ENCODE results near the gene C12orf56. TPM values are rescaled to one million over a fixed set of nuclear protein-coding genes. Genes with fewer than 3 reads are reported as not detected.
"Not testable (repeated sequence)": the region's sequence is repeated elsewhere in the genome, so short reads cannot be mapped to it uniquely, and the experiment has no call there.

The C12orf56 gene
- polyA plus RNA-seq, 1 donor (not counting 4 experiments of a cell fraction or from before 2014, with no cell fraction given) = 0.14 TPM

DNA sequence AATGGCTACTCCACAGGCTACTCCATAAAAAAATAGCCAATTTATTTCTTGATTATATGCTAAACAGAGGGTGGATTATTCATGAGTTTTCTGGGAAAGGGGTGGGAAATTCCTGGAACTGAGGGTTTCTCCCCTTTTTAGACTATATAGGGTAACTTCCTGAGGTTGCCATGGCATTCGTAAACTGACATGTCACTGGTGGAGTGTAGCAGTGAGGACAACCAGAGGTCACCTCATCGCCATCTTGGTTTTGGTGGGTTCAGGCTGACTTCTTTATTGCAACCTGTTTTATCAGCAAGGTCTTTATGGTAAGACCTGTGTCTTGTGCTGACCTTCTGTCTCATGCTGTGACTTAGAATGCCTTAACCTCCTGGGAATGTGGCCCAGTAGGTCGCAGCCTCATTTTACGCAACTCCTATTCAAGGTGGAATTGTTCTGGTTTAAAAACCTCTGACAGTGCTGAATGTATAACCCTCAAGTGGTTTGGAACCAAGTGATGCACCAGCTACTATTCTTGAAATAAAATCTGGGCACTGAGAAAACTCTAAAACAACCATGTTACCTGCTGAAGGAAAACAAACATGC, 27.7 kb downstream of the C12orf56 start:
- Histone ChIP-seq H4K20me1 (ENCODE audit: control insufficient read depth, extremely low read depth, insufficient read depth, low read length) (no peaks in the 10 kb centered on the region), H3K9ac (ENCODE audit: control insufficient read depth, extremely low read depth, insufficient read depth, low read length) (no peak overlapping the region), H3K4me2 (ENCODE audit: control insufficient read depth, extremely low read depth, insufficient read depth, low read depth, low read length) (no peak overlapping the region), H3K9me1 (ENCODE audit: control insufficient read depth, extremely low read depth, insufficient read depth, low read length) (no peaks in the 10 kb centered on the region), H3K4me3 (ENCODE audit: control insufficient read depth in 2 of 3, extremely low read depth in 1 of 3, insufficient read depth in 2 of 3, low read depth in 1 of 3, low read length in 3 of 3) (no peak overlapping the region), H3K9me3 (ENCODE audit: control insufficient read depth, low read depth, low read length) (no peaks in the 10 kb centered on the region), H3K36me3 (ENCODE audit: control insufficient read depth in 2 of 2, extremely low read depth in 1 of 2, insufficient read depth in 2 of 2, low read length in 2 of 2) (no peaks in the 10 kb centered on the region), H2AFZ (ENCODE audit: control insufficient read depth, low read length) (no peak overlapping the region), H3K4me1 (ENCODE audit: control insufficient read depth, extremely low read depth, insufficient read depth, low read length) (no peaks in the 10 kb centered on the region), H3K27me3 (ENCODE audit: control insufficient read depth, extremely low read depth, insufficient read depth, low read length) (no peaks in the 10 kb centered on the region), H3K79me2 (ENCODE audit: control insufficient read depth, insufficient read depth, low read length) (no peaks in the 10 kb centered on the region), H3K27ac (ENCODE audit: control insufficient read depth, insufficient read depth, low read length) (no peak overlapping the region)
- FAIRE-seq = no peak
- dilution Hi-C loops (cut with MboI; ENCODE audit: extremely low pct_ligation_motif_present, low sequenced_read_pairs) = no loop called here
- no peak for DNase-seq (ENCODE audit: low read depth, low spot score)
- TF ChIP-seq, protein P1, sequence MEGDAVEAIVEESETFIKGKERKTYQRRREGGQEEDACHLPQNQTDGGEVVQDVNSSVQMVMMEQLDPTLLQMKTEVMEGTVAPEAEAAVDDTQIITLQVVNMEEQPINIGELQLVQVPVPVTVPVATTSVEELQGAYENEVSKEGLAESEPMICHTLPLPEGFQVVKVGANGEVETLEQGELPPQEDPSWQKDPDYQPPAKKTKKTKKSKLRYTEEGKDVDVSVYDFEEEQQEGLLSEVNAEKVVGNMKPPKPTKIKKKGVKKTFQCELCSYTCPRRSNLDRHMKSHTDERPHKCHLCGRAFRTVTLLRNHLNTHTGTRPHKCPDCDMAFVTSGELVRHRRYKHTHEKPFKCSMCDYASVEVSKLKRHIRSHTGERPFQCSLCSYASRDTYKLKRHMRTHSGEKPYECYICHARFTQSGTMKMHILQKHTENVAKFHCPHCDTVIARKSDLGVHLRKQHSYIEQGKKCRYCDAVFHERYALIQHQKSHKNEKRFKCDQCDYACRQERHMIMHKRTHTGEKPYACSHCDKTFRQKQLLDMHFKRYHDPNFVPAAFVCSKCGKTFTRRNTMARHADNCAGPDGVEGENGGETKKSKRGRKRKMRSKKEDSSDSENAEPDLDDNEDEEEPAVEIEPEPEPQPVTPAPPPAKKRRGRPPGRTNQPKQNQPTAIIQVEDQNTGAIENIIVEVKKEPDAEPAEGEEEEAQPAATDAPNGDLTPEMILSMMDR (optimal IDR thresholded peaks at IDR 0.05 in 1 of 3, IDR thresholded peaks at IDR 0.05 in 1 of 3, conservative IDR thresholded peaks at IDR 0.05 in 1 of 3; ENCODE audit: extremely low read depth in 1 of 3, insufficient read depth in 2 of 3, low read length in 3 of 3) = no peak
- TF ChIP-seq EZH2 (IDR thresholded peaks at IDR 0.05; ENCODE audit: low read length) = no peak

DNA sequence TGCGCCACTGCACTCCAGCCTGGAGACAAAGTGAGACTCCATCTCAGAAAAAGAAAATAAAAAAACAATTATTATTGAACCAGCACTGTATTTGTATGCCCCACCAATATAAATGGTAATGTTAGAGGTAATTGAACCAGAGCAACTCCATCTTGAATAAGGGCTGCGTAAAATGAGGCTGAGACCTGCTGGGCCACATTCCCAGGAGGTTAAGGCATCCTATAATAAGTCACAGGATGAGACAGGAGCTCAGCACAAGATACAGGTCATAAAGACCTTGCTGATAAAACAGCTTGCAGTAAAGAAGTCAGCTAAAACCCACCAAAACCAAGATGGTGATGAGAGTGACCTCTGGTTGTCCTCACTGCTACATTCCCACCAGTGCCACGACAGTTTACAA, 29.4 kb downstream of the C12orf56 start:
- H3K9ac ChIP-seq (ENCODE audit: control insufficient read depth, extremely low read depth, insufficient read depth, low read length); H3K9me3 ChIP-seq (ENCODE audit: control insufficient read depth, low read depth, low read length); H4K20me1 ChIP-seq (ENCODE audit: control insufficient read depth, extremely low read depth, insufficient read depth, low read length); H3K9me1 ChIP-seq (ENCODE audit: control insufficient read depth, extremely low read depth, insufficient read depth, low read length); H3K27me3 ChIP-seq (ENCODE audit: control insufficient read depth, extremely low read depth, insufficient read depth, low read length); H3K4me3 ChIP-seq (ENCODE audit: control insufficient read depth in 2 of 3, extremely low read depth in 1 of 3, insufficient read depth in 2 of 3, low read depth in 1 of 3, low read length in 3 of 3); H3K4me1 ChIP-seq (ENCODE audit: control insufficient read depth, extremely low read depth, insufficient read depth, low read length); dilution Hi-C loops (cut with MboI; ENCODE audit: extremely low pct_ligation_motif_present, low sequenced_read_pairs); FAIRE-seq; H3K27ac ChIP-seq (ENCODE audit: control insufficient read depth, insufficient read depth, low read length); H3K79me2 ChIP-seq (ENCODE audit: control insufficient read depth, insufficient read depth, low read length); H3K36me3 ChIP-seq (ENCODE audit: control insufficient read depth in 2 of 2, extremely low read depth in 1 of 2, insufficient read depth in 2 of 2, low read length in 2 of 2); H3K4me2 ChIP-seq (ENCODE audit: control insufficient read depth, extremely low read depth, insufficient read depth, low read depth, low read length); DNase-seq (ENCODE audit: low read depth, low spot score); H2AFZ ChIP-seq (ENCODE audit: control insufficient read depth, low read length): not testable (repeated sequence)

DNA sequence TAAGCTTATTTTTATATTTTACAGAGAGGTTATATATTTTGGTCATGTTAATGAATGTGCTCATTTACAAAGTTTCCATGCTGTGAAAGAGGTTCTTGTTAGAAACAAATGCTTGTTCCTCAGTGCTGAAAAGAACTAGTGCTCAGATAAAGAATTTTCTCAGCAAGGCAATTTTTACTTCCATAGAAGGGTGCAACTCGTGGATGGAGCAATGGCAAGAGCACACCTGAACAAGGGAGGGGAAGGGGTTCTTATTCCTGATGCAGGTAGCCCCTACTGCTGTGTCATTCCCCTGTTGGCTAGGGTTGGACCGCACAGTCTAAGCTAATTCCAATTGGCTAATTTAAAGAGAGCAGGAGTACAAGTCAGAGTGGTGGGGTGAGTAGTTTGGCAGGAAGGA, 34.3 kb downstream of the C12orf56 start:
- dilution Hi-C loops (cut with MboI; ENCODE audit: extremely low pct_ligation_motif_present, low sequenced_read_pairs); H3K9me3 ChIP-seq (ENCODE audit: control insufficient read depth, low read depth, low read length); H3K27me3 ChIP-seq (ENCODE audit: control insufficient read depth, extremely low read depth, insufficient read depth, low read length); H3K4me2 ChIP-seq (ENCODE audit: control insufficient read depth, extremely low read depth, insufficient read depth, low read depth, low read length); H3K4me1 ChIP-seq (ENCODE audit: control insufficient read depth, extremely low read depth, insufficient read depth, low read length); H3K9me1 ChIP-seq (ENCODE audit: control insufficient read depth, extremely low read depth, insufficient read depth, low read length); H3K79me2 ChIP-seq (ENCODE audit: control insufficient read depth, insufficient read depth, low read length); H4K20me1 ChIP-seq (ENCODE audit: control insufficient read depth, extremely low read depth, insufficient read depth, low read length); FAIRE-seq; H3K9ac ChIP-seq (ENCODE audit: control insufficient read depth, extremely low read depth, insufficient read depth, low read length); H3K36me3 ChIP-seq (ENCODE audit: control insufficient read depth in 2 of 2, extremely low read depth in 1 of 2, insufficient read depth in 2 of 2, low read length in 2 of 2); H3K4me3 ChIP-seq (ENCODE audit: control insufficient read depth in 2 of 3, extremely low read depth in 1 of 3, insufficient read depth in 2 of 3, low read depth in 1 of 3, low read length in 3 of 3); DNase-seq (ENCODE audit: low read depth, low spot score); H2AFZ ChIP-seq (ENCODE audit: control insufficient read depth, low read length); H3K27ac ChIP-seq (ENCODE audit: control insufficient read depth, insufficient read depth, low read length): not testable (repeated sequence)

Data from keratinocyte (primary cell).